ENCODE measurements around the gene NOS3. TPM values are rescaled to one million over a fixed set of nuclear protein-coding genes. Genes with fewer than 3 reads are reported as not detected.

NOS3 gene
- total and polyA plus RNA-seq, 9 of the 15 experiments (the other 6 are each of a cell fraction or from before 2014, with no cell fraction given) = 1.1 to 121 (median 23.6) TPM

GRCh38 chr7:150954986-150955518 is 35.8 kb upstream of the NOS3 start (continued):
- TF ChIP-seq ELF4 (CRISPR knock-in tag; IDR thresholded peaks at IDR 0.05) = 0 out of 2 replicates have a peak, but pooled peaks have one; percentile 8
- TF ChIP-seq ZNF707 (CRISPR knock-in tag; conservative IDR thresholded peaks at IDR 0.05) = no peak
- TF ChIP-seq ZNF3 (CRISPR knock-in tag; IDR thresholded peaks at IDR 0.05) = no peak
- TF ChIP-seq, protein P1, sequence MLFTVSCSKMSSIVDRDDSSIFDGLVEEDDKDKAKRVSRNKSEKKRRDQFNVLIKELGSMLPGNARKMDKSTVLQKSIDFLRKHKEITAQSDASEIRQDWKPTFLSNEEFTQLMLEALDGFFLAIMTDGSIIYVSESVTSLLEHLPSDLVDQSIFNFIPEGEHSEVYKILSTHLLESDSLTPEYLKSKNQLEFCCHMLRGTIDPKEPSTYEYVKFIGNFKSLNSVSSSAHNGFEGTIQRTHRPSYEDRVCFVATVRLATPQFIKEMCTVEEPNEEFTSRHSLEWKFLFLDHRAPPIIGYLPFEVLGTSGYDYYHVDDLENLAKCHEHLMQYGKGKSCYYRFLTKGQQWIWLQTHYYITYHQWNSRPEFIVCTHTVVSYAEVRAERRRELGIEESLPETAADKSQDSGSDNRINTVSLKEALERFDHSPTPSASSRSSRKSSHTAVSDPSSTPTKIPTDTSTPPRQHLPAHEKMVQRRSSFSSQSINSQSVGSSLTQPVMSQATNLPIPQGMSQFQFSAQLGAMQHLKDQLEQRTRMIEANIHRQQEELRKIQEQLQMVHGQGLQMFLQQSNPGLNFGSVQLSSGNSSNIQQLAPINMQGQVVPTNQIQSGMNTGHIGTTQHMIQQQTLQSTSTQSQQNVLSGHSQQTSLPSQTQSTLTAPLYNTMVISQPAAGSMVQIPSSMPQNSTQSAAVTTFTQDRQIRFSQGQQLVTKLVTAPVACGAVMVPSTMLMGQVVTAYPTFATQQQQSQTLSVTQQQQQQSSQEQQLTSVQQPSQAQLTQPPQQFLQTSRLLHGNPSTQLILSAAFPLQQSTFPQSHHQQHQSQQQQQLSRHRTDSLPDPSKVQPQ (CRISPR knock-in tag; IDR thresholded peaks at IDR 0.05; ENCODE audit: borderline replicate concordance) = no peak
- TF ChIP-seq TOE1 (IDR thresholded peaks at IDR 0.05; ENCODE audit: borderline replicate concordance) = no peak
- 0 out of 2 replicates have a peak, but pooled peaks have one; percentile 79 for TF ChIP-seq TOE1 (CRISPR knock-in tag; IDR thresholded peaks at IDR 0.05; ENCODE audit: borderline replicate concordance, low read depth)
- TF ChIP-seq DDX20 (tag; IDR thresholded peaks at IDR 0.05; ENCODE audit: low read depth) = no peak
- TF ChIP-seq SMARCC2 (IDR thresholded peaks at IDR 0.05; ENCODE audit: low read depth) = no peak
- TF ChIP-seq, protein P2, sequence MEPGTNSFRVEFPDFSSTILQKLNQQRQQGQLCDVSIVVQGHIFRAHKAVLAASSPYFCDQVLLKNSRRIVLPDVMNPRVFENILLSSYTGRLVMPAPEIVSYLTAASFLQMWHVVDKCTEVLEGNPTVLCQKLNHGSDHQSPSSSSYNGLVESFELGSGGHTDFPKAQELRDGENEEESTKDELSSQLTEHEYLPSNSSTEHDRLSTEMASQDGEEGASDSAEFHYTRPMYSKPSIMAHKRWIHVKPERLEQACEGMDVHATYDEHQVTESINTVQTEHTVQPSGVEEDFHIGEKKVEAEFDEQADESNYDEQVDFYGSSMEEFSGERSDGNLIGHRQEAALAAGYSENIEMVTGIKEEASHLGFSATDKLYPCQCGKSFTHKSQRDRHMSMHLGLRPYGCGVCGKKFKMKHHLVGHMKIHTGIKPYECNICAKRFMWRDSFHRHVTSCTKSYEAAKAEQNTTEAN (CRISPR knock-in tag; IDR thresholded peaks at IDR 0.05) = no peak
- TF ChIP-seq MEIS2 (IDR thresholded peaks at IDR 0.05; ENCODE audit: partially characterized antibody) = no peak
- no peak; the same call in 1 of the 2 replicates for TF ChIP-seq FOXK1 (CRISPR knock-in tag; IDR thresholded peaks at IDR 0.05; ENCODE audit: borderline replicate concordance)
- TF ChIP-seq ZFP1 (CRISPR knock-in tag; IDR thresholded peaks at IDR 0.05) = no peak
- no peak for TF ChIP-seq SNIP1 (IDR thresholded peaks at IDR 0.05; ENCODE audit: low read depth)
- TF ChIP-seq POLR2A (conservative IDR thresholded peaks at IDR 0.05) = no peak
- TF ChIP-seq, protein P3, sequence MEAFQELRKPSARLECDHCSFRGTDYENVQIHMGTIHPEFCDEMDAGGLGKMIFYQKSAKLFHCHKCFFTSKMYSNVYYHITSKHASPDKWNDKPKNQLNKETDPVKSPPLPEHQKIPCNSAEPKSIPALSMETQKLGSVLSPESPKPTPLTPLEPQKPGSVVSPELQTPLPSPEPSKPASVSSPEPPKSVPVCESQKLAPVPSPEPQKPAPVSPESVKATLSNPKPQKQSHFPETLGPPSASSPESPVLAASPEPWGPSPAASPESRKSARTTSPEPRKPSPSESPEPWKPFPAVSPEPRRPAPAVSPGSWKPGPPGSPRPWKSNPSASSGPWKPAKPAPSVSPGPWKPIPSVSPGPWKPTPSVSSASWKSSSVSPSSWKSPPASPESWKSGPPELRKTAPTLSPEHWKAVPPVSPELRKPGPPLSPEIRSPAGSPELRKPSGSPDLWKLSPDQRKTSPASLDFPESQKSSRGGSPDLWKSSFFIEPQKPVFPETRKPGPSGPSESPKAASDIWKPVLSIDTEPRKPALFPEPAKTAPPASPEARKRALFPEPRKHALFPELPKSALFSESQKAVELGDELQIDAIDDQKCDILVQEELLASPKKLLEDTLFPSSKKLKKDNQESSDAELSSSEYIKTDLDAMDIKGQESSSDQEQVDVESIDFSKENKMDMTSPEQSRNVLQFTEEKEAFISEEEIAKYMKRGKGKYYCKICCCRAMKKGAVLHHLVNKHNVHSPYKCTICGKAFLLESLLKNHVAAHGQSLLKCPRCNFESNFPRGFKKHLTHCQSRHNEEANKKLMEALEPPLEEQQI (IDR thresholded peaks at IDR 0.05) = no peak
- TF ChIP-seq PATZ1 (CRISPR knock-in tag; IDR thresholded peaks at IDR 0.05; ENCODE audit: borderline replicate concordance) = no peak
- no peak for TF ChIP-seq ZNF75A (CRISPR knock-in tag; IDR thresholded peaks at IDR 0.05)
- no peak for TF ChIP-seq RBM34 (IDR thresholded peaks at IDR 0.05; ENCODE audit: borderline replicate concordance, insufficient read depth, low read length)
- no peak for TF ChIP-seq EHMT2 (IDR thresholded peaks at IDR 0.05)

Measured in K562 (cell line).